ENCODE measurements around the gene NUP93. TPM values are rescaled to one million over a fixed set of nuclear protein-coding genes. Genes with fewer than 3 reads are reported as not detected.

NUP93 gene
- total RNA-seq, 1 experiment from 2014 or later: 74.7 TPM

- Histone ChIP-seq H3K9me2 (ENCODE audit: insufficient read depth) (no peaks in the 10 kb centered on the region), H4K20me1 (ENCODE audit: insufficient read depth) (no peaks in the 10 kb centered on the region), H3K9me3 (ENCODE audit: insufficient read depth, low read depth) (no peaks in the 10 kb centered on the region), H2AFZ (no peak overlapping the region), H3K4me3 (no peak overlapping the region), H3K4me2 (no peak overlapping the region), H3K36me3 (ENCODE audit: low read depth) (0 out of 2 replicates have a peak, but pooled peaks cover 8% of the 10 kb centered on the region), H3K4me1 (replicated peaks; ENCODE audit: insufficient read depth) (peaks cover 6% of the 10 kb centered on the region), H3K27ac (no peak overlapping the region), H3K27me3 (ENCODE audit: insufficient read depth, low read depth) (no peaks in the 10 kb centered on the region), H3F3A (ENCODE audit: insufficient read depth, low read depth) (0 out of 2 replicates have a peak, but pooled peaks cover 3% of the 10 kb centered on the region), H3K79me2 (ENCODE audit: low read depth) (0 out of 2 replicates have a peak, but pooled peaks cover 8% of the 10 kb centered on the region)
- ChIA-PET POLR2A (ENCODE audit: unreplicated experiment) (no interaction called here), CTCF (no interaction called here)
- no TSS peak for BruUV-seq (replicated peaks)
- TF ChIP-seq EZH2 (IDR thresholded peaks at IDR 0.05; ENCODE audit: low read depth): no peak
- TF ChIP-seq, protein P1, sequence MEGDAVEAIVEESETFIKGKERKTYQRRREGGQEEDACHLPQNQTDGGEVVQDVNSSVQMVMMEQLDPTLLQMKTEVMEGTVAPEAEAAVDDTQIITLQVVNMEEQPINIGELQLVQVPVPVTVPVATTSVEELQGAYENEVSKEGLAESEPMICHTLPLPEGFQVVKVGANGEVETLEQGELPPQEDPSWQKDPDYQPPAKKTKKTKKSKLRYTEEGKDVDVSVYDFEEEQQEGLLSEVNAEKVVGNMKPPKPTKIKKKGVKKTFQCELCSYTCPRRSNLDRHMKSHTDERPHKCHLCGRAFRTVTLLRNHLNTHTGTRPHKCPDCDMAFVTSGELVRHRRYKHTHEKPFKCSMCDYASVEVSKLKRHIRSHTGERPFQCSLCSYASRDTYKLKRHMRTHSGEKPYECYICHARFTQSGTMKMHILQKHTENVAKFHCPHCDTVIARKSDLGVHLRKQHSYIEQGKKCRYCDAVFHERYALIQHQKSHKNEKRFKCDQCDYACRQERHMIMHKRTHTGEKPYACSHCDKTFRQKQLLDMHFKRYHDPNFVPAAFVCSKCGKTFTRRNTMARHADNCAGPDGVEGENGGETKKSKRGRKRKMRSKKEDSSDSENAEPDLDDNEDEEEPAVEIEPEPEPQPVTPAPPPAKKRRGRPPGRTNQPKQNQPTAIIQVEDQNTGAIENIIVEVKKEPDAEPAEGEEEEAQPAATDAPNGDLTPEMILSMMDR (conservative IDR thresholded peaks at IDR 0.05): no peak
- DNase-seq: no peak
- intact Hi-C loops (cut with micrococcal nuclease; ENCODE audit: unreplicated experiment): no loop called here
These were observed 88.0 kb downstream of the NUP93 start for GRCh38 chr16:56817938-56818337.

- intact Hi-C loops (cut with micrococcal nuclease; ENCODE audit: unreplicated experiment): no loop called here
- no peak for TF ChIP-seq EZH2 (IDR thresholded peaks at IDR 0.05; ENCODE audit: low read depth)
- TF ChIP-seq, protein P1 (conservative IDR thresholded peaks at IDR 0.05): no peak
- Histone ChIP-seq H3K9me2 (ENCODE audit: insufficient read depth) (no peaks in the 10 kb centered on the region), H3K4me2 (no peak overlapping the region), H2AFZ (no peak overlapping the region), H3K36me3 (ENCODE audit: low read depth) (peaks cover 16% of the 10 kb centered on the region; the same call in 1 of the 2 replicates), H3F3A (ENCODE audit: insufficient read depth, low read depth) (no peaks in the 10 kb centered on the region), H3K9me3 (ENCODE audit: insufficient read depth, low read depth) (no peaks in the 10 kb centered on the region), H3K27ac (no peak overlapping the region), H4K20me1 (ENCODE audit: insufficient read depth) (no peaks in the 10 kb centered on the region), H3K4me1 (replicated peaks; ENCODE audit: insufficient read depth) (no peaks in the 10 kb centered on the region), H3K4me3 (no peak overlapping the region), H3K27me3 (ENCODE audit: insufficient read depth, low read depth) (no peaks in the 10 kb centered on the region), H3K79me2 (ENCODE audit: low read depth) (no peaks in the 10 kb centered on the region)
- DNase-seq: no peak
- BruUV-seq (replicated peaks): no TSS peak
- CTCF ChIA-PET: no interaction called here
- POLR2A ChIA-PET (ENCODE audit: unreplicated experiment): no interaction called here
These were observed 93.3 kb downstream of the NUP93 start for GRCh38 chr16:56823081-56823733.

DNA sequence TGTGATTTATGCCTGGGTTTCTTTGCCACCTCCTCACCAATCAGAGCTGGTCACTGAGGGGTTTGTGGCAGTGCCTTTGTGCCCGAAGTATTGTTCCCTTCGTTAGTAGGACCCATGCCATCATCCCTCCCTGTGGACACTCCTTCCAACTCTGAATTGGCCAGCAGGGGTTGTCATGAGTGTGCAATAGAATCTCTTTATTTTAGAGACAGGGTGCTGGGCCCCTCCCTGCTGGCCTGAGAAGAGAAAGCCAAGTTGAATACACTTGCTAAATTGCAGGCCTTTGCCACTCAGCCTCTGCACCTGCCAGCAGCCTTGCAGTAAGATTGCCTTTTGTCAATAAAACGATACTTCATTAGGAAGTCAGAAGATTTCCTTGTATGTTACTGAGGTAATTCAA, 94.4 kb downstream of the NUP93 start:
- Histone ChIP-seq H3K9me2 (ENCODE audit: insufficient read depth) (no peaks in the 10 kb centered on the region), H3K36me3 (ENCODE audit: low read depth) (peaks cover 19% of the 10 kb centered on the region; the same call in 1 of the 2 replicates), H3K4me2 (no peak overlapping the region), H3K4me3 (no peak overlapping the region), H3F3A (ENCODE audit: insufficient read depth, low read depth) (no peaks in the 10 kb centered on the region), H3K9me3 (ENCODE audit: insufficient read depth, low read depth) (no peaks in the 10 kb centered on the region), H3K79me2 (ENCODE audit: low read depth) (no peaks in the 10 kb centered on the region), H3K27ac (no peak overlapping the region), H2AFZ (no peak overlapping the region), H4K20me1 (ENCODE audit: insufficient read depth) (no peaks in the 10 kb centered on the region), H3K4me1 (replicated peaks; ENCODE audit: insufficient read depth) (no peaks in the 10 kb centered on the region), H3K27me3 (ENCODE audit: insufficient read depth, low read depth) (no peaks in the 10 kb centered on the region)
- POLR2A ChIA-PET (ENCODE audit: unreplicated experiment): no interaction called here
- no TSS peak for BruUV-seq (replicated peaks)
- no peak for TF ChIP-seq EZH2 (IDR thresholded peaks at IDR 0.05; ENCODE audit: low read depth)
- TF ChIP-seq, protein P1 (conservative IDR thresholded peaks at IDR 0.05): no peak
- DNase-seq: no peak
- CTCF ChIA-PET: no interaction called here
- intact Hi-C loops (cut with micrococcal nuclease; ENCODE audit: unreplicated experiment): no loop called here
